PC-9 (cell line): ENCODE data around the gene CYP17A1.
"Not testable (repeated sequence)": the region's sequence is repeated elsewhere in the genome, so short reads cannot be mapped to it uniquely, and the experiment has no call there.

Experiments used
- EZH2 ChIP-seq: fragments of 200-600 bp; sonication (generic); IDR thresholded peaks from 2 replicates; pipeline ENCODE4 v1.8.0; 2017; ENCODE audit warnings: antibody characterized with exemption, low read depth
- TF ChIP-seq, protein P1 (sequence below): fragments of 200-600 bp; sonication (generic); conservative IDR thresholded peaks from 2 replicates; pipeline ENCODE4 v1.6.1; 2017; ENCODE audit warnings: mixed run types, antibody characterized with exemption, mild to moderate bottlenecking, moderate library complexity

DNA sequence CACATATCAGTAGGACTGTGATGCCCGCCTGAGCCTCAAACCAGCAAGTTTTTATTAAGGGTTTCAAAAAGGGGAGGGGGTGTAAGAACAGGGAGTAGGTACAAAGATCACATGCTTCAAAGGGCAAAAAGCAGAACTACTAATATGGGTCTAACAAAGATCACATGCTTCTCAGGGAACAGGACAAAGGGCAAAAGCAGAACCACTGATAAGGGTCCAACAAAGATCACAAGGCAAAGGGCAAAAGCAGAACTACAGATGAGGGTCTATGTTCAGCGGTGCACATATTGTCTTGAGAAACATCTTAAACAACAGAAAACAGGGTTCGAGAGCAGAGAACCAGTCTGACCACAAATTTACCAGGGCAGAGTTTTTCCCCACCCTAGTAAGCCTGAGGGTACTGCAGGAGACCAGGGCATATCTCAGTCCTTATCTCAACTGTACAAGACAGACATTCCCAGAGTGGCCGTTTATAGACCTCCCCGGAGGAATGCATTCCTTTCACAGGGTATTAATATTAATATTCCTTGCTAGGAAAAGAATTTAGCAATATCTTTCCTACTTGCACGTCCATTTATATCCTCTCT is 7.1 kb upstream of the CYP17A1 start:
- TF ChIP-seq, protein P1, sequence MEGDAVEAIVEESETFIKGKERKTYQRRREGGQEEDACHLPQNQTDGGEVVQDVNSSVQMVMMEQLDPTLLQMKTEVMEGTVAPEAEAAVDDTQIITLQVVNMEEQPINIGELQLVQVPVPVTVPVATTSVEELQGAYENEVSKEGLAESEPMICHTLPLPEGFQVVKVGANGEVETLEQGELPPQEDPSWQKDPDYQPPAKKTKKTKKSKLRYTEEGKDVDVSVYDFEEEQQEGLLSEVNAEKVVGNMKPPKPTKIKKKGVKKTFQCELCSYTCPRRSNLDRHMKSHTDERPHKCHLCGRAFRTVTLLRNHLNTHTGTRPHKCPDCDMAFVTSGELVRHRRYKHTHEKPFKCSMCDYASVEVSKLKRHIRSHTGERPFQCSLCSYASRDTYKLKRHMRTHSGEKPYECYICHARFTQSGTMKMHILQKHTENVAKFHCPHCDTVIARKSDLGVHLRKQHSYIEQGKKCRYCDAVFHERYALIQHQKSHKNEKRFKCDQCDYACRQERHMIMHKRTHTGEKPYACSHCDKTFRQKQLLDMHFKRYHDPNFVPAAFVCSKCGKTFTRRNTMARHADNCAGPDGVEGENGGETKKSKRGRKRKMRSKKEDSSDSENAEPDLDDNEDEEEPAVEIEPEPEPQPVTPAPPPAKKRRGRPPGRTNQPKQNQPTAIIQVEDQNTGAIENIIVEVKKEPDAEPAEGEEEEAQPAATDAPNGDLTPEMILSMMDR, result not testable (repeated sequence)
- TF ChIP-seq EZH2, result not testable (repeated sequence)
